ENCODE results near the gene TMEM52.

DNA sequence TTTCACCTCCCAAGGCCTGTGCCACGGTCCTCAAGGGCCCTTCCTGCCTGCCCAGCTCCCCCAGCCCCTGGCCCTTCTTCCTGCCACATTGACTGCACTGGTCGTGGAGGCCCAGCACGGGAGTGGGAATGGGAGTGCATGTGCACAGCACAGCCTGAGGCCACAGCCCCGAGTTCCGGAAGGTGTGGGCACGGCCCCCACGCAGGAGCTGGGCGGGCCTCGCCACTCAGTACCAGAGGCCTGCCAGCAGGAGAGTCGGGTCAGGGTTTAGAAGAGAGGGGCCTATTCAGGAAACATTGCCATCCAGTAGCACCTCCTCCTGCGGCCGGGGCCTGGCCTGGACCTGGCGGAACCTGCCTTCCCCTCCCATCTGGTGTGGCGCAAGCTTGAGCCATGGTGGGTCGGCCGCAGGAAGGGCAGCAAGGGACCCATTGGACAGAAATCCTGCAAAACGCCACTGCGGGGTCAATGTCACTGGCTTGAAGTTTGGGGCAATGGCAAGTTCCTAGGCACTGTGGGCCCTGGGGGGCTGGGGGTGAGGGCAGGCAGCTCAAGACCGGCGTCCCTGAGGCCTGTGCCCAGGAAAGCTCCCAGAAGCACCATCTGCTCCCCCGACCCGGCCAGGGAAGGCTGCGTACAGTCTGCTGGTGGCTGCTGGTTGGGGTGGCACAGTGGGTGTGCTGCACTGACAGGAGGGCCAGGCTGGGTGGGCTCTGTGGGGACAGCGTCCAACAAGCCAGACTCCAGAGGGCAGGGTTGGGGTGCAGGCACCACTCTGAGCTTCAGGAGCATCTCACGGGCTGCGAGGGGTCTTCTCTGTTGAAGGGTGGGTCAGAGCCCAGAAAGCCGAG lies 1.8 kb upstream of the TMEM52 start:
- TF ChIP-seq, protein P1, sequence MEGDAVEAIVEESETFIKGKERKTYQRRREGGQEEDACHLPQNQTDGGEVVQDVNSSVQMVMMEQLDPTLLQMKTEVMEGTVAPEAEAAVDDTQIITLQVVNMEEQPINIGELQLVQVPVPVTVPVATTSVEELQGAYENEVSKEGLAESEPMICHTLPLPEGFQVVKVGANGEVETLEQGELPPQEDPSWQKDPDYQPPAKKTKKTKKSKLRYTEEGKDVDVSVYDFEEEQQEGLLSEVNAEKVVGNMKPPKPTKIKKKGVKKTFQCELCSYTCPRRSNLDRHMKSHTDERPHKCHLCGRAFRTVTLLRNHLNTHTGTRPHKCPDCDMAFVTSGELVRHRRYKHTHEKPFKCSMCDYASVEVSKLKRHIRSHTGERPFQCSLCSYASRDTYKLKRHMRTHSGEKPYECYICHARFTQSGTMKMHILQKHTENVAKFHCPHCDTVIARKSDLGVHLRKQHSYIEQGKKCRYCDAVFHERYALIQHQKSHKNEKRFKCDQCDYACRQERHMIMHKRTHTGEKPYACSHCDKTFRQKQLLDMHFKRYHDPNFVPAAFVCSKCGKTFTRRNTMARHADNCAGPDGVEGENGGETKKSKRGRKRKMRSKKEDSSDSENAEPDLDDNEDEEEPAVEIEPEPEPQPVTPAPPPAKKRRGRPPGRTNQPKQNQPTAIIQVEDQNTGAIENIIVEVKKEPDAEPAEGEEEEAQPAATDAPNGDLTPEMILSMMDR (IDR thresholded peaks at IDR 0.05), result no peak
- TF ChIP-seq POLR2A (IDR thresholded peaks at IDR 0.05), result no peak

Measured in gastroesophageal sphincter (tissue), 3 donors.